ENCODE results near the gene TRAF5.
"Not testable (repeated sequence)": the region's sequence is repeated elsewhere in the genome, so short reads cannot be mapped to it uniquely, and the experiment has no call there.

TRAF5 gene

GRCh38 chr1:211348547-211348946, 21.9 kb downstream of the TRAF5 start:
- no peak for DNase-seq

GRCh38 chr1:211349741-211350140, 23.1 kb downstream of the TRAF5 start:
- DNase-seq = no peak

- not testable (repeated sequence) for DNase-seq
These were observed 25.4 kb downstream of the TRAF5 start for GRCh38 chr1:211352055-211352454.

GRCh38 chr1:211352465-211352864, 25.8 kb downstream of the TRAF5 start:
- DNase-seq = no peak

GRCh38 chr1:211352985-211353515, 26.4 kb downstream of the TRAF5 start:
- DNase-seq = no peak

- no peak for DNase-seq
These were observed 27.1 kb downstream of the TRAF5 start for GRCh38 chr1:211353562-211354212.

- no peak for DNase-seq
These were observed 29.2 kb downstream of the TRAF5 start for GRCh38 chr1:211355873-211356272.

GRCh38 chr1:211356723-211357407, 30.2 kb downstream of the TRAF5 start:
- no peak for DNase-seq

- DNase-seq = no peak
These were observed 32.1 kb downstream of the TRAF5 start for GRCh38 chr1:211358685-211359084.

GRCh38 chr1:211359876-211360275, 33.2 kb downstream of the TRAF5 start:
- DNase-seq = no peak

GRCh38 chr1:211361202-211361601, 34.6 kb downstream of the TRAF5 start:
- no peak for DNase-seq

- no peak for DNase-seq
These were observed 43.0 kb downstream of the TRAF5 start for GRCh38 chr1:211369640-211370039.

- no peak for DNase-seq
These were observed 44.0 kb downstream of the TRAF5 start for GRCh38 chr1:211370669-211371068.

- DNase-seq = peak; percentile 59
These were observed 44.9 kb downstream of the TRAF5 start for GRCh38 chr1:211371406-211372105.

- no peak for DNase-seq
These were observed 45.8 kb downstream of the TRAF5 start for GRCh38 chr1:211372463-211372862.

- no peak for DNase-seq
These were observed 48.6 kb downstream of the TRAF5 start for GRCh38 chr1:211375146-211375818.

GRCh38 chr1:211375949-211376348, 49.3 kb downstream of the TRAF5 start:
- no peak for DNase-seq

GRCh38 chr1:211376807-211377470, 50.3 kb downstream of the TRAF5 start:
- no peak for DNase-seq

- no peak for DNase-seq
These were observed 51.2 kb downstream of the TRAF5 start for GRCh38 chr1:211377539-211378450.

- no peak for DNase-seq
These were observed 52.2 kb downstream of the TRAF5 start for GRCh38 chr1:211378844-211379243.

- no peak for DNase-seq
These were observed 52.8 kb downstream of the TRAF5 start for GRCh38 chr1:211379446-211379845.
